ENCODE measurements around the gene VSIG1. TPM values are rescaled to one million over a fixed set of nuclear protein-coding genes. Genes with fewer than 3 reads are reported as not detected.

Gene VSIG1
- total and polyA plus RNA-seq, 2 of the 8 experiments (the other 6 are each of a cell fraction or from before 2014, with no cell fraction given), result 2.2 to 2.9 TPM

DNA sequence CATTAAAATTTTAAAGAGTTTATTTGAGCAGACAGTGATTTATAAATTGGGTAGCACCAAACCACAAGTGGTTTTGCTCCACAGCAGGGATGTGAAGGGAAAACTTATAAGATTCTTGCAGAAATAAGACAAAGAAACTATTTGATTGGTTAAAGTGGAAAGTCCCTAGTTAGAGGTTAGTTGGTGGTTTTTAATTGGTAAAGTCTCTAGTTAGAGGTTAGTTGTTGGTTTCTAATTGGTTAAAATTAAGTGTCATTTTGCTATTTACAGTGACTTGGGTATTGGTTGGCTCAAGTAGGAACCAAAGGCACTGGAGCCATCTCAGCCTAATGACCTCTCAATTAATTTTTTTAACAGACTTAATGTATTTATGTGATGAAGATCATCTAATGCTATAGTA, 69.7 kb downstream of the VSIG1 start:
- no peak overlapping the region for H4K8ac ChIP-seq (ENCODE audit: extremely low read depth, insufficient read depth, low read length)
- no peaks in the 10 kb centered on the region for H3K27me3 ChIP-seq (replicated peaks in 1 of 4; ENCODE audit: control insufficient read depth in 3 of 4, extremely low read depth in 1 of 4, insufficient read depth in 3 of 4, low read length in 3 of 4)
- ChIA-PET CTCF (ENCODE audit: partially characterized antibody) (no interaction called here), POLR2A (ENCODE audit: partially characterized antibody) (no interaction called here)
- H3K79me1 ChIP-seq (ENCODE audit: low read depth, low read length), result no peaks in the 10 kb centered on the region
- no peak overlapping the region for H2BK15ac ChIP-seq (ENCODE audit: low read length)
- DNase-seq (ENCODE audit: low read depth in 1 of 2, low spot score in 2 of 2) (no peak), FAIRE-seq (no peak)
- no peaks in the 10 kb centered on the region for H3K79me2 ChIP-seq (ENCODE audit: control insufficient read depth in 1 of 2, insufficient read depth in 2 of 2, low read length in 2 of 2)
- no peaks in the 10 kb centered on the region for H3K36me3 ChIP-seq (ENCODE audit: control insufficient read depth in 2 of 4, insufficient read depth in 4 of 4, low read length in 3 of 4)
- H4K5ac ChIP-seq (ENCODE audit: insufficient read length, low read depth, low read length), result no peak overlapping the region
- no peak overlapping the region for H3K9ac ChIP-seq (replicated peaks in 1 of 4; ENCODE audit: extremely low read depth in 1 of 4, low read depth in 3 of 4, low read length in 3 of 4)
- no peak overlapping the region for H3K14ac ChIP-seq (ENCODE audit: insufficient read length)
- no peak overlapping the region for H3K27ac ChIP-seq (ENCODE audit: low read depth, low read length)
- H3K56ac ChIP-seq (replicated peaks; ENCODE audit: insufficient read length, low read depth, low read length), result no peak overlapping the region
- H2BK5ac ChIP-seq (ENCODE audit: low read depth, low read length), result no peak overlapping the region
- H3K18ac ChIP-seq (ENCODE audit: extremely low read depth, low read length), result no peak overlapping the region
- no peak overlapping the region for H3K23ac ChIP-seq (ENCODE audit: insufficient read length)
- H2BK120ac ChIP-seq (replicated peaks; ENCODE audit: low read depth, low read length), result no peak overlapping the region
- H3K4me3 ChIP-seq (ENCODE audit: extremely low read depth in 1 of 4, insufficient read depth in 2 of 4, low read depth in 3 of 4, low read length in 4 of 4), result no peak overlapping the region
- no peaks in the 10 kb centered on the region for H3K4me1 ChIP-seq (replicated peaks in 1 of 4; ENCODE audit: control insufficient read depth in 3 of 4, insufficient read depth in 4 of 4, low read length in 3 of 4)
- no peaks in the 10 kb centered on the region for H3K23me2 ChIP-seq (ENCODE audit: low read depth, low read length)
- H2BK12ac ChIP-seq (ENCODE audit: low read depth, low read length), result no peak overlapping the region
- no peaks in the 10 kb centered on the region for H4K20me1 ChIP-seq (replicated peaks in 1 of 2; ENCODE audit: control insufficient read depth in 1 of 2, insufficient read depth in 2 of 2, low read length in 2 of 2)
- H2AFZ ChIP-seq (ENCODE audit: low read length), result no peak overlapping the region
- H3K9me3 ChIP-seq (ENCODE audit: insufficient read depth in 2 of 2, low read depth in 1 of 2, low read length in 1 of 2), result no peaks in the 10 kb centered on the region
- no peak overlapping the region for H3K4me2 ChIP-seq (ENCODE audit: insufficient read depth in 1 of 2, low read depth in 2 of 2, low read length in 2 of 2)
- no peak overlapping the region for H2AK5ac ChIP-seq (ENCODE audit: low read depth, low read length)
- H4K91ac ChIP-seq (replicated peaks; ENCODE audit: insufficient read length, low read length), result no peak overlapping the region
- H2BK20ac ChIP-seq (ENCODE audit: low read length), result no peak overlapping the region
- H3K4ac ChIP-seq (replicated peaks; ENCODE audit: insufficient read length, low read depth, low read length), result no peak overlapping the region
- TF ChIP-seq POLR2A (IDR thresholded peaks at IDR 0.05; ENCODE audit: control extremely low read depth in 1 of 2, low read depth in 2 of 2, low read length in 2 of 2), result no peak
- no peak for TF ChIP-seq FOSL1 (IDR thresholded peaks at IDR 0.05; ENCODE audit: insufficient read depth, low read depth, low read length)
- TF ChIP-seq RNF2 (IDR thresholded peaks at IDR 0.05; ENCODE audit: borderline replicate concordance, low read depth, low read length, missing control alignments, poor library complexity, severe bottlenecking), result no peak
- TF ChIP-seq NANOG (IDR thresholded peaks at IDR 0.05; ENCODE audit: insufficient read depth, low read depth, low read length, poor library complexity, severe bottlenecking), result no peak
